HG02938 (cell line): ENCODE data around the gene SLC49A3.
"Not testable (repeated sequence)": the region's sequence is repeated elsewhere in the genome, so short reads cannot be mapped to it uniquely, and the experiment has no call there.

Experiments
- ATAC-seq: cut with Tn5 transposase; IDR thresholded peaks from one replicate; pipeline ENCODE4 v1.9.1; 2021; ENCODE audit warnings: mild to moderate bottlenecking, moderate library complexity; ENCODE audit not compliant: unreplicated experiment

Gene SLC49A3

DNA sequence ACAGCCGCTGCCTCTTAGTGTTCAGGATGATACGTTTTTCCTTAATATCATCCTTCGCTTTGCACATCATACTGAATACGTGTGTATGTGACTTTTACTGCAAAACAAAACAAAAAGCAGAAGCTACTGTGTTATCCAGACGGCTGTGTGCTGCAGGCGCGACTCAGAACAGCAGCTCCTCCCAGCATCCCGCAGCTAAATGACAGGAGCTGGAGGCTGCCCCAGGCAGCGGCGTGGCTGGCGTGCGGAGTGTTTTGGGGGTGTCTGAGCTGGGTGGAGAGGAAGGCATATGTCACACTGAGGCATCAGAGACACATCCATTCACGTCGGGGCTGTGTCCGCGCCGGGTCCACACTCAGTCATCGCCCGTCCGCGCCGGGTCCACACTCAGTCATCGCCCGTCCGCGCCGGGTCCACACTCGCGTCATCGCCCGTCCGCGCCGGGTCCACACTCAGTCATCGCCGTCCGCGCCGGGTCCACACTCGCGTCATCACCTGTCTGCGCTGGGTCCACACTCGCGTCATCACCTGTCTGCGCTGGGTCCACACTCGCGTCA lies 33.3 kb upstream of the SLC49A3 start:
- no peak for ATAC-seq

DNA sequence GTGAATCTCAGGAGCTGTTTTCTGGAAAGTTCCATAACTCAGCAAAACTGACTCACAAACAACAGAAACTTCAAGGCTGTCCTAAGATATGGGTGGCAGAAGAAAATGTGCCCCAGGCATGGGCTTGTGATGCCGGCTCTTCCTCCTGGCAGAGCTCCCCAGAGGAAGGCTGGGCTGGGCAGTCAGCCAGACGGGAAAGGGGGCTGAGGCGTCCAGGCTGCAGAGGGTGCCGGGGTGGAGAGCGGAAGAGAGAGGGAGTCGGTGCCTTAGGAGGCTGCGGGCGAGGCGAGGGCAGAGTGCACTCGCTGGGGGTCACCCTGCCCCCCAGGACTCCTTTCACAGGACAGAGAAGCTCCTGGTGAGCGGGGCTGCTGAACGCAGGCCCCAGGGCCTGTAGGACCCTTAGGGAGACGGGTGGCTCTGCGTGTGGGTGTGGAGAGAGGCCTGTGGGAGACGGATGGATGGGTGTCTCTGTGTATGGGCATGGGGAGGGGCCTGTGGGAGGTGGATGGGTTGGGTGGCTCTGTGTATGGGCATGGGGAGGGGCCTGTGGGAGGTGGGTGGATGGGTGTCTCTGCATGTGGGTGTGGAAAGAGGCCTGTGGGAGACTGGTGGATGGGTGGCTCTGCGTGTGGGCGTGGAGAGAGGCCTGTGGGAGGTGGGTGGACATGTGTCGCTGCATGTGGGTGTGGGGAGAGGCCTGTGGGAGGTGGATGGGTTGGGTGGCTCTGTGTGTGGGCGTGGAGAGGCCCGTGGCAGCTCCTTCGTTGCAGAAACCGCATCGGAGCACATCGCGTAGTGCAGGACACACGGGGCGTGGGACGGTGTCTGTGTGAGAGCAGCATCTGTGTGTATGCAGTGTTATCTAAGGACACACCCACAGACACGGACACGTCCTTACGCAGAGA lies 32.6 kb upstream of the SLC49A3 start:
- no peak for ATAC-seq

DNA sequence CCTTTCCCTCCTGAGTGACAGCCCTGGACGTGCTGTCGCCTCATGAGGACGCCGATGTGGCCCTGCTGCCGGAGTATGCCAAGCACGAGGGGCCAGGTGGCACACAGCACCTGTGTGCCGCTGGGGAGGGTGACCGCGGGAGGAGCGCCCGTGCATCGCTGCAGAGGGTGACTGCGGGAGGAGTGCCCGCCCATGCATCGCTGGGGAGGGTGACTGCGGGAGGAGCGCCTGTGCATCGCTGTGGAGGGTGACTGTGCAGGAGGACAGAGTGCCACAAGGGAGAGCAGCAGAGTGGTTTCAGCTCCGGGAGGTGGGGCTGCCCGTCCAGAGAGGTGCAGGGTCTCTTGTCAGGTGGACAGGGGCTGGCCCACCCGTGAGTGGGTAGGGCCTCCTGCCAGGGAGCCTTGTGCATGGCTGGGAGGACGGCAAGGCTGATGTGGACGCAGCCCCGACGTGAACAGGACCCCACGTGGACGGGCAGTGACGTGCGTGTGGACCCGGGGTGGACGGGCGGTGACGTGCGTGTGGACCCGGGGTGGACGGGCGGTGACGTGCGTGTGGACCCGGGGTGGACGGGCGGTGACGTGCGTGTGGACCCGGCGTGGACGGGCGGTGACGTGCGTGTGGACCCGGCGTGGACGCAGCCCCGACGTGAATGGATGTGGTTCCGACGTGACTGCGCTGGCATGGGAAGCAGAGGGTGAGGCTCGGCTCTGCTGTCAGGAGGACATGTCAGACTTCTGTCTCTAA lies 31.3 kb upstream of the SLC49A3 start:
- no peak for ATAC-seq

DNA sequence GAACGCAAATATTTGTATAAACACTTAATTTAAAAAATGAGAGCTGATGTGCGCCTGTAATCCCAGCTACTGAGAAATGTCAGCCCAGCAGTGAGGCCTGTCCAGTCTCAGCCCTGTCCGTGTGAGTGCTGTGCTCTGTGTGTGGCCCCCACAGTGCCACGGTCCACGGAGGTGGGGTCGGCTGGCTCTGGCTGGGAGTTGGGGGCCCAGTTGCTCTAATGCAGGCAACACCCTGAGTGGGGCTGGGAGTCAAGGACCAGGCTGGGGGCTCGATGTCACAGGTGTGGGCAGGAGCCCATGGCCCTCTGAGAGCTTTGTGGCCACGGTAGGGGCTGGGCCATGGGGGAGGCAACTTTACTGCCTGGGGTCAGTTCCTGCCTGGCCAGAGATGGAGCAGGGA lies 29.5 kb upstream of the SLC49A3 start:
- no peak for ATAC-seq

DNA sequence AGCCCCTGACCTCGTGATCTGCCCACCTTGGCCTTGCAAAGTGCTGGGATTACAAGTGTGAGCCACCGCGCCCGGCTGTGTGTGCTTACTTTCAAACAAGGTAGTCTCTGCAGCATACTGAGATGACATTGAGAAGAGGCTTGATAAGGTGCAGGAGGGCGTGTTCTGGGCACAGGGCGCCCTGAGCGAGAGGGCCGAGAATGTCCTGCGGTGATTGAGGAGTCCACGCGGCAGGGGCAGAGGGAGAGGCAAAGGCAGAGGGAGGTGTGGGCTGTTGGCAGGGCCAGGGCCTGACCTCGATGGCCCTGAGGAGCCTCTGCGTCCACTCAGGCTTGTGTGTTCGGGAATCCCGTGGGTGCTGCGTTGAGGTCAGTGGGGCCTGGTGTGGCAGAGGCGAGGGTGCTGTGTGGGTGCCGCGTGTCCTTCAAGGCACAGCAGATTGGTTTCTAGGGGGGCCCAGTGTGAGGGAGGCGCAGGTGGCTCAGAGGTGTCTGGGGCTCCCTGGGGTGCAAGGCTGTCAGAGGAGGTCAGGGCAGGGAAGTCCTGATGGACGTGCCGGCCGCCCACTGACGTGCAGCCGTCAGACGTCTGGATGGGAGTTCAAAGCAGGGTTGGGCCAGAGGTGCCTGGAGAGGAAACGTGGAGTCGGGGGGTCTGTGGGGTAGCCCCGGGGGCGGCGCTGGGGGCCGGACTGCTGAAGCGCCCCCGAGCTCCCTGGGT lies 28.8 kb upstream of the SLC49A3 start:
- ATAC-seq = no peak

- no peak for ATAC-seq
These were observed 25.1 kb upstream of the SLC49A3 start for GRCh38 chr4:714087-714486.

GRCh38 chr4:712916-713632 lies 24.1 kb upstream of the SLC49A3 start:
- no peak for ATAC-seq

GRCh38 chr4:712093-712492 lies 23.1 kb upstream of the SLC49A3 start:
- no peak for ATAC-seq

- ATAC-seq = no peak
These were observed 22.0 kb upstream of the SLC49A3 start for GRCh38 chr4:710916-711315.

DNA sequence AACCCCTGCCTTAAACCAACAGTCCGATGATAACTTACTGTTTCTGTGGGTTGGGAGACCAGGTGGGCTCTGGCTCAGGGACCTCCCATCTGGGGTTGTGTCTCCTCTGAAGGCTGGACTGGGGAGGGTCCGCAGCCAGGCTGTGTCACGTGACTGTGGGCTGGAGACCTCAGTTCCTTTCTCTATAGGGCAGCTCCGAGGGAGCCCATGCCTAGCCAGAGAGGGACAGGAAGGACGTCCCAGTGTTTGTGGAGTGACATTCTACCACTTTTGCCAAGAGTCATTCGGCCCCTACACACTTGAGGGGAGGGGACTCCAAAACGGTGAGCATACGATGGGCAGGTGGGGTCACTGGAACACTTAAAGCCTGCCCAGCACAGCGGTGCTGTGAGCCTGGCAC lies 21.2 kb upstream of the SLC49A3 start:
- ATAC-seq = no peak

DNA sequence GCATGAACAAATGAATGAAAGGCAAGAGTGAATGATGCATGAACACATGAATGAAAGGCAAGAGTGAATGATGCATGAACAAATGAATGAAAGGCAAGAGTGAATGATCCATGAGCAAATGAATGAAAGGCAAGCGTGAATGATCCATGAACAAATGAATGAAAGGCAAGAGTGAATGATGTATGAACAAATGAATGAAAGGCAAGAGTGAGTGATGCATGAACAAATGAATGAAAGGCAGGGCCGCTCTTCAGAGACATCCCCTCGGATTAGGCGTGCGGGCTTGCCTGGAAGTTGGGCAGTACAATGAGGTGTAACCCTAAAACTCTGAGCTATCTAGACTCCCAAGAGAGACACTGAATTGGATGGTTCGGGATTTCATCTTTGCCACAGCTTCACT lies 20.4 kb upstream of the SLC49A3 start:
- ATAC-seq = no peak

- ATAC-seq = no peak
These were observed 19.6 kb upstream of the SLC49A3 start for GRCh38 chr4:708631-708933.

- ATAC-seq = no peak
These were observed 19.1 kb upstream of the SLC49A3 start for GRCh38 chr4:707929-708630.

DNA sequence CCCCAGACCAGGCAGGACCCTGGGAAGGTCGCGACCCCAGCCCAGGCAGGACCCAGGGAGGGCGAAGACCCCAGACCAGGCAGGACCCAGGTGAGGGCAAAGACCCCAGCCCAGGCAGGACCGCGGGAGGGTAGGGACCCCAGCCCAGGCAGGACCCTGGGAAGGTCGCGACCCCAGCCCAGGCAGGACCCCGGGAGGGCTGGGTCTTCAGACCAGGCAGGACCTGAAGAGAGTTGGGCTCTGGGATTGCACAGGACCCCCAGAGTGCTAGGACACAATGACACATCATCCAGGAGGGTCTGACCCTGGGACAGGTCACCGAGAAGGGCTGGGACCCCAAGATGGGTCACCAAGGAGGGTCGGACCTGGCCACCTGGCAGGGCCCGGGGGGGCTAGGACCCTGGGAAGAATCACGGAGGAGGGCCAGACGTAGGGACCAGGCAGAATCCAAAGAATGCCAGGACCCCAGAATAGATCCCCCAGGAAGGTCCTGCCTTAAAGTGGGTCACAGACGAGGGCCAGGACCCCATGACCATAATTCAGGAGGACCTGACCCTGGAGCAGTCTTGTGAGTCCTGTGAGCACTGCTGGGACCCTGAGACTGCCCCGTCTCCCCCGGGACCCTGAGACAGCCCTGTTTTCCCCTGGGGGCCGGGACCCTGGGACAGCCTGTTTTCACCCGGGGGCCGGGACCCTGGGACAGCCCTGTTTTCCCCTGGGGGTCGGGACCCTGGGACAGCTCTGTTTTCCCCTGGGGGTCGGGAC lies 18.1 kb upstream of the SLC49A3 start:
- ATAC-seq = no peak

GRCh38 chr4:706083-706633 lies 17.2 kb upstream of the SLC49A3 start:
- ATAC-seq = not testable (repeated sequence)

DNA sequence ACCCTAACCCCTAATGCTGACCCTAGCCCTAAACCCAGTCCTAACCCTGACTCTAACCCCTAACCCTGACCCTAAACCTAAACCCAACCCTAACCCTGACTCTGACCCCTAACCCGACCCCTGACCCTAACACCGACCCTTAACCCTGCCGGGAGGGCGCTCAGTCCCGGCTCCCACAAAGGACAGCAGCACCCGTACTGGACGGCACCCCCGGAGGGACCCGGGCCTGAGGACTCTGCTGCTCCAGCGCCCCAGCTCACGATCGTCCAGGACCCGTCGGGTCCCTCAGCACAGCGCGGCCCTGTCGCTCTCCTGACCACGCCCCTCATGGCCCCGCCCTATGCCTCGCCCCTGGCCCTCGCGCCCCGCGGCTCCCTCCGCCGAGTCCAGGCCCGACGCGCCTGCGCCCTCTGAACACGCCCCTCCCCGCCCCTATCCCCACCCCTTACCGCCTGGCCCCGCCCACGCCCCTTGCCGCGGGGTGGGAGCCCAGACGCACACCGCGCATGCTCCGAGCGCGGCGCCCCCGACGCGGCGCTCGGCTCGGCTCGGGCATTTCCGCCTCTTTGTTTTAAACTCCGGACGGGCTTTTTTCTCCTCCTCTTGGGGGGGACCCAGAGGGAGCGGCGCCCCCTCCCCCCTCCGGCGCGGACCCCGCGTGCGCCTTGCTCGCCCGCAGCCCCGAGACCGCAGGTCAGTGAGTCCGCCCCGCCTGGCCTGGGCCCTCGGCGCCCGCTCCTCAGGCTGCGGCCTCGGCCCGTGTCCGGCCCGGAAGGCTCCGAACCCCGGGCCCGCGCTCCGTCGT lies 16.5 kb upstream of the SLC49A3 start, which contains the start of gene PCGF3:
PCGF3 (plus strand) TSS at position 555 of the 805 bp plus-strand sequence. CDS start 27,849 bp downstream, outside the sequence.
- peak; percentile 84 for ATAC-seq

DNA sequence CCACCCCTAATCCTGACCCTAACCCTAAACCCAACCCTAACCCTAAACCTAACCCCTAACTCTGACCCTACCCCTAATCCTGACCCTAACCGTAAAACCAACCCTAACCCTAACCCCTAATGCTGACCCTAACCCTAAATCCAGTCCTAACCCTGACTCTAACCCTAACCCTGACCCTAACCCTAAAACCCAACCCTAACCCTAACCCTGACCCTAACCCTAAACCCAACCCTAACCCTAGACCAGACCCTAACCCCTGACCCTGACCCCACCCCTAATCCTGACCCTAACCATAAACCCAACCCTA lies 16.0 kb upstream of the SLC49A3 start:
- ATAC-seq = no peak

DNA sequence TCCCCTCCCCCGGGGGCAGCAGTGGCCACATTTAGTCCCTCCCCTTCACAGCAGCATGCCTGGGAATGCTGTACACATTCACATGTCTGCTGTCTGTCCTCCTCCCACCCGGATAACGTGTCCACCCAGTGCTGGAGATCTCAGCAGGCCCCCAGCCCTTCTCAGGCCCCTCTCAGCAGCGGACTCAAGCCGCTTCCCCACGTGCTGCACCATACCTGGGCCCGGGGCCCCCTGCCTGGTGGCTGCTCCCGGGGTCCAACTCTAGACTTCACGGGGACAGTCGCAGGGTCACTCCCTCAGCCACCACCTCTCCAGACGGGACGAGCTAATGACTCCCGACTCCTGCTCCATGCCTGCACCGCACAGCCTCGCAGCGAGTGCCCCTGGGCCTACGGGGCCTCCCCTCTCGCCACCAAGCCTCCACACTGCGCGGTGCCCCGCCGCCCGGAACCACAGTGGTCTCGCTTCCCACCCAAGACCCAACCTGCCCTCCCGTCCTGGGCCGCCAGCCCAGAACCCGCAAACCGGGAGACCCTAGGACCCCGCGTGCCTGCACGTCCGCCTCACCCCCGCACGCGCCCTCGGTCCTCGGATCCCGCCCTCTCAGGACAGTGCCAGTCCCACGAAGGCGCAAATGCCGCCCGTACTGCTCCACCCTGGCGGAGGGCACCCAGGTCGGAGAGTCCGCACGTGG lies 15.4 kb upstream of the SLC49A3 start:
- no peak for ATAC-seq
